ENCODE measurements around the gene SPEM3. TPM values are rescaled to one million over a fixed set of nuclear protein-coding genes. Genes with fewer than 3 reads are reported as not detected.
A peak's percentile ranks its signal among the peaks of the same experiment; 100 is the strongest.

Gene SPEM3
- total and polyA plus RNA-seq, 10 donors: not detected

- H3K36me3 ChIP-seq: no peaks in the 10 kb centered on the region
- H3K27ac ChIP-seq: peak within 1 kb of the TSS; percentile 72 to 91 (median 83)
- peaks cover 0 to 30% (median 7%) of the 10 kb centered on the region in 7 donors for H3K27me3 ChIP-seq (replicated peaks in 1 of 7)
- H3K9me3 ChIP-seq: no peaks in the 10 kb centered on the region
- H3K4me1 ChIP-seq: peaks cover 8 to 43% (median 26%) of the 10 kb centered on the region in 6 donors
- peak within 1 kb of the TSS; percentile 46 to 90 (median 66) for H3K4me3 ChIP-seq
- intact Hi-C loops (cut with DNase I; ENCODE audit: low total_unique reads): no loop called here
- peak; percentile 96 to 98 (median 97) for TF ChIP-seq POLR2AphosphoS5 (IDR thresholded peaks at IDR 0.05)
- TF ChIP-seq, protein P1, sequence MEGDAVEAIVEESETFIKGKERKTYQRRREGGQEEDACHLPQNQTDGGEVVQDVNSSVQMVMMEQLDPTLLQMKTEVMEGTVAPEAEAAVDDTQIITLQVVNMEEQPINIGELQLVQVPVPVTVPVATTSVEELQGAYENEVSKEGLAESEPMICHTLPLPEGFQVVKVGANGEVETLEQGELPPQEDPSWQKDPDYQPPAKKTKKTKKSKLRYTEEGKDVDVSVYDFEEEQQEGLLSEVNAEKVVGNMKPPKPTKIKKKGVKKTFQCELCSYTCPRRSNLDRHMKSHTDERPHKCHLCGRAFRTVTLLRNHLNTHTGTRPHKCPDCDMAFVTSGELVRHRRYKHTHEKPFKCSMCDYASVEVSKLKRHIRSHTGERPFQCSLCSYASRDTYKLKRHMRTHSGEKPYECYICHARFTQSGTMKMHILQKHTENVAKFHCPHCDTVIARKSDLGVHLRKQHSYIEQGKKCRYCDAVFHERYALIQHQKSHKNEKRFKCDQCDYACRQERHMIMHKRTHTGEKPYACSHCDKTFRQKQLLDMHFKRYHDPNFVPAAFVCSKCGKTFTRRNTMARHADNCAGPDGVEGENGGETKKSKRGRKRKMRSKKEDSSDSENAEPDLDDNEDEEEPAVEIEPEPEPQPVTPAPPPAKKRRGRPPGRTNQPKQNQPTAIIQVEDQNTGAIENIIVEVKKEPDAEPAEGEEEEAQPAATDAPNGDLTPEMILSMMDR (IDR thresholded peaks at IDR 0.05 in 8 of 11, conservative IDR thresholded peaks at IDR 0.05 in 3 of 11): peak in 2 of 11 experiments; percentile 27 to 47
- TF ChIP-seq POLR2A (IDR thresholded peaks at IDR 0.05): peak in 2 of 3 donors; percentile 10 to 89
- DNase-seq: peak; percentile 98
- WGBS, 5 donors: 0 to 1% (median 0%) methylated on average over 31 to 49 of the region's 49 CpGs
Measured at GRCh38 chr17:7403977-7404736, 24.5 kb upstream of the SPEM3 start, which contains the start of gene TMEM256. Gene TMEM256 (minus strand): TSS chr17:7404097. CDS start chr17:7404084, 13 bp downstream.

DNA sequence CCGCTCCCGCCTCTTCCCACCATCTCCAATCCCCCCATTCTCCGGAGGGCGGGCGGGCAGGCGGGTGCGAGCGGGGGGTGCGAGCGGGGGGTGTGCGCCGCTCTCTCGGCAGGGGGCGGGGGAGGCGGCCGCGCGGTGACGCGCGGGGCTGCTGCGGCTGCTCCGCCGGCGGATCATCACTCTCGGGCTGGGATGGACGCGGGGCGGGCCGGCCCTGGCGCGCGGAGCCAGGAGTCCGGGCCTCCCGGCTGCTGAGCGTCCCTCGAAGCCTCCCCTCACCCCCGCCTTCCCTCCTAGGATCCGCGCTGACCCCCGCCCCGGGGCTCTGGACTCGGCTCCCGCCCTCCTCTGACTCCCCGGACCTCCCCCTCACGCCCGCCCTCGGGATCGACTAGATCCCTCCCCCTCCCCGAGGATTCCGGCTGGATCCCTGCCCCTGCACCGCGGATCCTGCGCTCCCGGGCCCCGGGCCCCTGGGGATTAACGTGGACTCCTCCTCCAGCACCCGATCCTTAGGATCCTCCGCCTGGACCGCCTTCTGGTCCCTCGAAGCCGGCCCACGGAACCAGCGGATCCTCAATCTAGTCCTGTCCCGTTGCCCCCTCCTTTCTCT is 23.8 kb upstream of the SPEM3 start:
- 1% methylated on average over 37 to 65 of the region's 65 CpGs for WGBS, 5 donors
- Histone ChIP-seq H3K9me3 (no peaks in the 10 kb centered on the region), H3K27me3 (replicated peaks in 1 of 7) (peaks cover 0 to 30% (median 7%) of the 10 kb centered on the region in 7 donors), H3K27ac (peak overlapping the region; percentile 60 to 91 (median 83)), H3K4me1 (peaks cover 8 to 43% (median 26%) of the 10 kb centered on the region in 6 donors), H3K36me3 (no peaks in the 10 kb centered on the region), H3K4me3 (peak overlapping the region; percentile 46 to 90 (median 64))
- intact Hi-C loops (cut with DNase I; ENCODE audit: low total_unique reads): no loop called here
- DNase-seq: peak; percentile 92
- no peak for TF ChIP-seq POLR2A (IDR thresholded peaks at IDR 0.05)
- peak; percentile 27 to 73 (median 58) for TF ChIP-seq POLR2AphosphoS5 (IDR thresholded peaks at IDR 0.05)
- TF ChIP-seq, protein P1 (IDR thresholded peaks at IDR 0.05 in 8 of 11, conservative IDR thresholded peaks at IDR 0.05 in 3 of 11): peak in 3 of 11 experiments; percentile 27 to 30 (median 28)

DNA sequence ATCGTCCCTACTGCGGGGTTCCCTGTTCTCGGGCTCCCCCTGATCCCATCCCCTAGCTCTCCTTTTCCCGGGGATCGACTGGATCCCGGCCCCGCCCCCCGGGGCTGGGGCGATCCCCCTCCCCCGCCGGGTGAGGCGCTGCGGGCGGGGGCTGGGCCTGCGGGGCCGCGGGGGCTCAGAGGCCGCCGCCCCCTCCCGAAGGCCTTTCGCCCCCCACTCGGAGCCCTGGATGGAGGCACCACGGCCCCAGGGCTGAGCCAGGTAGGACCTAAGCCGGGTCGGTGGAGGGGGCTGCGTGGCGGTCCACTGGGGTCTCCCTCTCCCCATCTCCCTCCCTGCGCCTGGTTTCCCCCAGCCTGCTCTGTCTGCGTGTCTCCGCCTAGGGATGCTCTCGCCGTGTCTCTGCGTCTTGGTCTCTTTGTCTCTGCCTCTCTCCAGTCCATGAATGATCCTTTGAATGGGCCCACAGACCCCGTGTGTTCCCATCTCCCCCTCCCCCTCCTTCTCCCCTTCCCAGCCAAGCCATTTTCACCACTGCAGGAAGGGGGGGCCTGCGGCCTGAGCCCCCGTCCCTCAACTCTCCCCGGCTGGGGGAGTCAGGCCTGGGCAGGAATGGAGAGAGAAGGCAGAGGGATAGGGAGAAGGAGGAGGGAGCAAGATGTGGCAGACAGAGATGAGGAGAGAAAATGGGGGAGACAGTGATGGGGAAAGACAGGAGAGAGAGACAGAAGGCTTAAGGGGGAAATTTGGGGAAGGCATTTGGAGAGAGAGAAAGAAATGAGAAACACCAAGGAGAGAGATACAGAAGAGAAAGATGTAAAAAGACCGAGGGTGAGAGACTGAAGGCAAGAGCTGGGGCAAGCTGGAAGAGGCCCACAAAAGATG is 23.1 kb upstream of the SPEM3 start:
- Histone ChIP-seq H3K4me3 (peak overlapping the region; percentile 46 to 90 (median 64)), H3K9me3 (no peaks in the 10 kb centered on the region), H3K36me3 (no peaks in the 10 kb centered on the region), H3K27me3 (replicated peaks in 1 of 7) (peaks cover 0 to 30% (median 7%) of the 10 kb centered on the region in 7 donors), H3K27ac (peak overlapping the region in 7 of 8 donors; percentile 72 to 91 (median 86)), H3K4me1 (peaks cover 8 to 43% (median 26%) of the 10 kb centered on the region in 6 donors)
- WGBS, 5 donors: 20 to 32% (median 21%) methylated on average over 23 to 38 of the region's 38 CpGs
- DNase-seq: no peak
- intact Hi-C loops (cut with DNase I; ENCODE audit: low total_unique reads): no loop called here
- TF ChIP-seq, protein P1 (IDR thresholded peaks at IDR 0.05 in 8 of 11, conservative IDR thresholded peaks at IDR 0.05 in 3 of 11): no peak
- TF ChIP-seq POLR2AphosphoS5 (IDR thresholded peaks at IDR 0.05) (no peak), POLR2A (IDR thresholded peaks at IDR 0.05) (no peak)

Data from spleen (tissue), 11 donors.